Mucosa of stomach (tissue), 1 donor: ENCODE measurements around the gene TMEM107.
"Not testable (repeated sequence)": the region's sequence is repeated elsewhere in the genome, so short reads cannot be mapped to it uniquely, and the experiment has no call there.

Source experiments
- H3K27me3 ChIP-seq: one replicate; pipeline ENCODE4 v1.7.0; 2013; ENCODE audit warnings: mild to moderate bottlenecking, low read length; ENCODE audit not compliant: control insufficient read depth, insufficient read depth
- H3K36me3 ChIP-seq: one replicate; pipeline ENCODE4 v1.7.0; 2013; ENCODE audit warnings: low read length; ENCODE audit not compliant: control insufficient read depth, insufficient read depth
- H3K4me1 ChIP-seq: one replicate; pipeline ENCODE4 v1.7.0; 2013; ENCODE audit warnings: mild to moderate bottlenecking, low read length; ENCODE audit not compliant: control insufficient read depth, insufficient read depth
- H3K4me3 ChIP-seq: one replicate; pipeline ENCODE4 v1.7.0; 2013; ENCODE audit warnings: low read length
- H3K9ac ChIP-seq: one replicate; pipeline ENCODE4 v1.7.0; 2013; ENCODE audit warnings: mild to moderate bottlenecking, low read length, moderate library complexity
- H3K9me3 ChIP-seq: one replicate; pipeline ENCODE4 v1.7.0; 2013; ENCODE audit warnings: mild to moderate bottlenecking, low read length, moderate library complexity; ENCODE audit not compliant: control insufficient read depth
- donor health status: Pancreatic carcinoma.

TMEM107 gene

GRCh38 chr17:8187517-8188262 is 11.5 kb upstream of the TMEM107 start:
- Histone ChIP-seq H3K9ac (peak overlapping the region; percentile 81), H3K4me3 (peak overlapping the region; percentile 5), H3K36me3 (no peaks in the 10 kb centered on the region), H3K9me3 (no peaks in the 10 kb centered on the region), H3K27me3 (no peaks in the 10 kb centered on the region), H3K4me1 (peaks cover 29% of the 10 kb centered on the region)

GRCh38 chr17:8186787-8187516 is 10.8 kb upstream of the TMEM107 start:
- H3K27me3 ChIP-seq: no peaks in the 10 kb centered on the region
- no peaks in the 10 kb centered on the region for H3K36me3 ChIP-seq
- peak overlapping the region; percentile 68 for H3K9ac ChIP-seq
- H3K4me1 ChIP-seq: peaks cover 28% of the 10 kb centered on the region
- no peaks in the 10 kb centered on the region for H3K9me3 ChIP-seq
- H3K4me3 ChIP-seq: peak overlapping the region; percentile 58

GRCh38 chr17:8186446-8186786 is 10.2 kb upstream of the TMEM107 start:
- H3K36me3 ChIP-seq: no peaks in the 10 kb centered on the region
- no peaks in the 10 kb centered on the region for H3K27me3 ChIP-seq
- H3K4me1 ChIP-seq: peaks cover 24% of the 10 kb centered on the region
- peak overlapping the region; percentile 68 for H3K9ac ChIP-seq
- H3K9me3 ChIP-seq: no peaks in the 10 kb centered on the region
- H3K4me3 ChIP-seq: peak overlapping the region; percentile 58

- H3K36me3 ChIP-seq: no peaks in the 10 kb centered on the region
- no peaks in the 10 kb centered on the region for H3K9me3 ChIP-seq
- peak overlapping the region; percentile 68 for H3K9ac ChIP-seq
- no peaks in the 10 kb centered on the region for H3K27me3 ChIP-seq
- H3K4me3 ChIP-seq: peak overlapping the region; percentile 58
- H3K4me1 ChIP-seq: peaks cover 22% of the 10 kb centered on the region
These were observed 9.6 kb upstream of the TMEM107 start for GRCh38 chr17:8185582-8186445.

GRCh38 chr17:8176998-8177731 is 985 bp upstream of the TMEM107 start:
- Histone ChIP-seq H3K27me3 (no peaks in the 10 kb centered on the region), H3K4me3 (peak overlapping the region; percentile 77), H3K9ac (peak overlapping the region; percentile 71), H3K36me3 (no peaks in the 10 kb centered on the region), H3K4me1 (peaks cover 28% of the 10 kb centered on the region), H3K9me3 (no peaks in the 10 kb centered on the region)

GRCh38 chr17:8175795-8176196 is 384 bp downstream of the TMEM107 start:
- no peaks in the 10 kb centered on the region for H3K27me3 ChIP-seq
- H3K4me1 ChIP-seq: peaks cover 28% of the 10 kb centered on the region
- H3K9ac ChIP-seq: peak overlapping the region; percentile 71
- H3K4me3 ChIP-seq: peak overlapping the region; percentile 77
- H3K9me3 ChIP-seq: no peaks in the 10 kb centered on the region
- H3K36me3 ChIP-seq: no peaks in the 10 kb centered on the region

GRCh38 chr17:8173871-8174322 is 2.3 kb downstream of the TMEM107 start:
- peaks cover 28% of the 10 kb centered on the region for H3K4me1 ChIP-seq
- no peaks in the 10 kb centered on the region for H3K27me3 ChIP-seq
- no peaks in the 10 kb centered on the region for H3K36me3 ChIP-seq
- H3K9ac ChIP-seq: peak overlapping the region; percentile 69
- H3K4me3 ChIP-seq: peak overlapping the region; percentile 37
- H3K9me3 ChIP-seq: no peaks in the 10 kb centered on the region

- no peaks in the 10 kb centered on the region for H3K27me3 ChIP-seq
- peak overlapping the region; percentile 37 for H3K4me3 ChIP-seq
- peak overlapping the region; percentile 69 for H3K9ac ChIP-seq
- H3K4me1 ChIP-seq: peaks cover 28% of the 10 kb centered on the region
- H3K9me3 ChIP-seq: no peaks in the 10 kb centered on the region
- H3K36me3 ChIP-seq: no peaks in the 10 kb centered on the region
These were observed 2.9 kb downstream of the TMEM107 start for GRCh38 chr17:8173056-8173870.

- H3K27me3 ChIP-seq, H3K9me3 ChIP-seq, H3K9ac ChIP-seq, H3K36me3 ChIP-seq, H3K4me3 ChIP-seq: not testable (repeated sequence)
- peaks cover 12% of the 10 kb centered on the region for H3K4me1 ChIP-seq
These were observed 6.0 kb downstream of the TMEM107 start for GRCh38 chr17:8170186-8170585.

GRCh38 chr17:8167526-8167925 is 8.7 kb downstream of the TMEM107 start:
- Histone ChIP-seq H3K36me3 (no peaks in the 10 kb centered on the region), H3K9me3 (no peaks in the 10 kb centered on the region), H3K4me1 (peaks cover 18% of the 10 kb centered on the region), H3K4me3 (no peak overlapping the region), H3K9ac (no peak overlapping the region), H3K27me3 (no peaks in the 10 kb centered on the region)

- Histone ChIP-seq H3K36me3 (no peaks in the 10 kb centered on the region), H3K4me1 (peaks cover 19% of the 10 kb centered on the region), H3K9me3 (no peaks in the 10 kb centered on the region), H3K27me3 (no peaks in the 10 kb centered on the region), H3K9ac (no peak overlapping the region), H3K4me3 (no peak overlapping the region)
These were observed 9.4 kb downstream of the TMEM107 start for GRCh38 chr17:8166731-8167130.
